ENCODE data around the gene RCOR1.

GRCh38 chr14:102776761-102777710 is 184.6 kb downstream of the RCOR1 start, which contains the start of gene TRAF3:
- TF ChIP-seq CTCF (IDR thresholded peaks at IDR 0.05; ENCODE audit: poor library complexity) (no peak), EZH2 (IDR thresholded peaks at IDR 0.05; ENCODE audit: borderline replicate concordance) (no peak), EZH2phosphoT487 (IDR thresholded peaks at IDR 0.05; ENCODE audit: low read depth, severe bottlenecking, unreplicated experiment) (no peak)

Measured in hepatocyte (in vitro differentiated cells).